ENCODE measurements around the gene RPAIN.

DNA sequence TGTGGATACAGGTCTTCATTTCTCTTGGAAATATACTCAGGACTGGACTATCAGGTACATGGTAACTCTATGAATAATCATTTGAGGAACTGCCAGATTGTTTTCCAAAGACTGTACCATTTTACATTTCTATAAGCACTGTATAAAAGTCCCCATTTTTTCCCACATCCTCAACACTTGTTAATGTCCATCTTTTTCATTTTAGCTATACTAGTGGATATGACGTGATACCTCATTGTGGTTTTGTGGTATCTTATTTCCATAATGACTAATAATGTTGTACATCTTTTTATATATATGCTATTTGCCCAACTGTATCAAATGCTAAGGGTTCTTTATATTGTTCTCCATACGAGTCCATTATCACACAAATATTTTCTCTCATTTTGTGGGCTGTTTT is 23.4 kb upstream of the RPAIN start:
- TF ChIP-seq, protein P1, sequence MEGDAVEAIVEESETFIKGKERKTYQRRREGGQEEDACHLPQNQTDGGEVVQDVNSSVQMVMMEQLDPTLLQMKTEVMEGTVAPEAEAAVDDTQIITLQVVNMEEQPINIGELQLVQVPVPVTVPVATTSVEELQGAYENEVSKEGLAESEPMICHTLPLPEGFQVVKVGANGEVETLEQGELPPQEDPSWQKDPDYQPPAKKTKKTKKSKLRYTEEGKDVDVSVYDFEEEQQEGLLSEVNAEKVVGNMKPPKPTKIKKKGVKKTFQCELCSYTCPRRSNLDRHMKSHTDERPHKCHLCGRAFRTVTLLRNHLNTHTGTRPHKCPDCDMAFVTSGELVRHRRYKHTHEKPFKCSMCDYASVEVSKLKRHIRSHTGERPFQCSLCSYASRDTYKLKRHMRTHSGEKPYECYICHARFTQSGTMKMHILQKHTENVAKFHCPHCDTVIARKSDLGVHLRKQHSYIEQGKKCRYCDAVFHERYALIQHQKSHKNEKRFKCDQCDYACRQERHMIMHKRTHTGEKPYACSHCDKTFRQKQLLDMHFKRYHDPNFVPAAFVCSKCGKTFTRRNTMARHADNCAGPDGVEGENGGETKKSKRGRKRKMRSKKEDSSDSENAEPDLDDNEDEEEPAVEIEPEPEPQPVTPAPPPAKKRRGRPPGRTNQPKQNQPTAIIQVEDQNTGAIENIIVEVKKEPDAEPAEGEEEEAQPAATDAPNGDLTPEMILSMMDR (IDR thresholded peaks at IDR 0.05) = no peak
- no peak for TF ChIP-seq POLR2A (IDR thresholded peaks at IDR 0.05)
